ENCODE results near the gene RCL1.
A peak's percentile ranks its signal among the peaks of the same experiment; 100 is the strongest.
"Not testable (repeated sequence)": the region's sequence is repeated elsewhere in the genome, so short reads cannot be mapped to it uniquely, and the experiment has no call there.

The RCL1 gene, protein sequence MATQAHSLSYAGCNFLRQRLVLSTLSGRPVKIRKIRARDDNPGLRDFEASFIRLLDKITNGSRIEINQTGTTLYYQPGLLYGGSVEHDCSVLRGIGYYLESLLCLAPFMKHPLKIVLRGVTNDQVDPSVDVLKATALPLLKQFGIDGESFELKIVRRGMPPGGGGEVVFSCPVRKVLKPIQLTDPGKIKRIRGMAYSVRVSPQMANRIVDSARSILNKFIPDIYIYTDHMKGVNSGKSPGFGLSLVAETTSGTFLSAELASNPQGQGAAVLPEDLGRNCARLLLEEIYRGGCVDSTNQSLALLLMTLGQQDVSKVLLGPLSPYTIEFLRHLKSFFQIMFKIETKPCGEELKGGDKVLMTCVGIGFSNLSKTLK

DNA sequence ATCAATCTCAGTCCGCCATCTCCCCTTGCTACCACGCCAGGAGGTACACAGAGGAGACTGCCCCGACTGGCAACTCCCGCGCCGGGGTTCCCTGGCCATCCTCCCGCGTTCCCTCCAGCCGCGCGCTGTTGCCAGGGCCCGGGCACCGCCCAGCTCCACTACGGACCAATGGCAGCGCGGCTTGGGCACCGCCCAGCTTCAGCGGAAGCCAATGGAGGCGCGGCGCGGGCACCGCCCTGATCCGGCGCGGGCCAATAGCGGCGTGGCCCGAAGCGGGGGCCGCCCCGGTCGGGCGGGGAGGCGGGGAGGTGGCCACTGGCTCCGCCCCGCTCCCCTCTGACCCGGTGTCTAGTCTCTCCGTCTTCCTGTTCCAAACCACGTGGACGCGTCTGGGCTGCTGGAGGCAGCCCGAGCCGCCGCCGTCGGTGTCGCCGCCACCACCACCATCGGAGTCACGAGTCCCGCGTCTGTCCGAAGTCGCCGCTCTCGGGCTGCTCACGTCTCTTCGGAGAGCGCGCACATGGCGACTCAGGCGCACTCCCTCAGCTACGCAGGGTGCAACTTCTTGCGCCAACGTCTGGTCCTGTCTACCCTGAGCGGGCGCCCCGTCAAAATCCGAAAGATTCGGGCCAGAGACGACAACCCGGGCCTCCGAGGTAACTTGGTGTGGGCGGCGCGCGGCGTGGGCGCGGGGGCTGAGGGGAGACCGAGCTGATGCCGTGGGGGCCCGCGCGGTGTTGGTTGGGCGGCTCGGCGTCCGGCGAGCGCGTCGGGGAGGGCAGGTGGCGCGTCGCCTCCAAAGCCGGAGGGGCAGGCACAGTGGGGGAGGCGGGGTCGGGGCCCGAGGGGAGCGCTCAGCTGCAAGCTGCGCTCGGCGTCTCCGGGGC lies at the start of gene RCL1:
Gene RCL1, plus strand, starts transcription at position 373 of the 887 bp plus-strand sequence. Its CDS starts 148 bp downstream, at position 521.
- peak; percentile 93 for DNase-seq

DNA sequence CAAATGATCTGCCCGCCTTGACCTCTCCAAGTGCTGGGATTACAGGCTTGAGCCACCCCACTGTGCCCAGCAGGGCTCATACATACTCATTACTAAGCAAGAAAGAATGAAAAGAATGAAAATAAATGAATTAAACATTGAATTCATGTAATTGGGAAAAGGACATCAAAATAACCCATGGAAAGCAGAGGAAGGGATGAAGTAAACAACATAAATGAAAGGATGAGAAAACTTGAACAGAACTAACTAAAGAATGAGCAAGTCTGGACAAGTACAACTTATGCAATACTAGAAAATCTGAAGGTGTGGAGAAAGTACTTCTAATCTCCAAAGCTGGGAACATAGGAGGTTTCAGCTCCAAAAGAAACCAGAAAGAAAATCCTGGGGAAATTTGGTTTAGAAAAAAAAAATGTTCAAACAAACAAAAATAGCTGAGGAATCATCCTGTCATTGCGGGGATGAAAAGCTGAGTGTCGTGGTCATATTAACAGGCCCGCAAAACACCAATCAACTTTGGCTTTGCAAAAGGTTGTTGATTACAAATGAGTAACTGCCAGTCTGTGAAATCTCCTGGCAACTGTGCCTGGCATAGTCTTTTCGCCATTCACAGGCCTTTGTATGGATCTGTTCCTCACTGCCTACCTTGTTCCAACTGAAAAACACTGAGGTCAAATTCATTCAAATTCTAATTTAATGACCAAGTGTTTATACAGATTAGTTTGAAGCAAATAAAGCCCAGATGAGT lies 49.4 kb upstream of the RCL1 start:
- no peak for DNase-seq

DNA sequence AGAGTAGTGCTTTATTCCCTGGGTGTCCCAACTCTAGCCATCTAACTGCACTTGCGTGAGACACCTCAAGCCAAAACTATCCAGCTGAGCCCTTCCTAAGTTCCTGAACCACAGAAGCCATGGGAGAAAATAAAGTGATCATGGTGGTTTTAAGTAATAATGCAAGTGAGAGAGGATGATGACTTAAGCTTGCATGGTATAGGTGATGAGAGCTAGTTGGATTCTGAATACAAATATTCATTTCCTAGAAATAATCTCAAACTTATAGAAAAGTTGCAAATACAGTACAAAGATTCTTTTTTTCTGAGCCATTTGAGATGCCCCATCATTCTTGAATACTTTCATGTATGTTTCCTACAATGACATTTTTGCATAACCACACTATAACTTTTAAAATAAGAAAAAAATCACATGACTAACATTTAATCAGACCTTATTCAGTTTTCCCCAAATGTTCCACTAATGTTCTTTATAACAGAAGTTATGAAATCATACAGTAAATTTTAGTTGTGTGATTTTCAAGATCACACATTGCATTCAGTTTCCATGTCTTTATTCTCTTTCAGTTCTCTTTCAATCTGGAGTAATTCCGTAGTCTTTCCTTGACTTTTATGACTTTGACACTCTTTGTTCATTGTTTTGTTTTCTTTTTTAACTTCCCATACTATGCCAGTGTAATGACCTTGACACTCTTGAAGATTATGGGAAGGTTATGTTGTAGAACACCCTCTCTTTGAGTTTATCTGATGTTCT lies 46.3 kb upstream of the RCL1 start:
- no peak for DNase-seq

DNA sequence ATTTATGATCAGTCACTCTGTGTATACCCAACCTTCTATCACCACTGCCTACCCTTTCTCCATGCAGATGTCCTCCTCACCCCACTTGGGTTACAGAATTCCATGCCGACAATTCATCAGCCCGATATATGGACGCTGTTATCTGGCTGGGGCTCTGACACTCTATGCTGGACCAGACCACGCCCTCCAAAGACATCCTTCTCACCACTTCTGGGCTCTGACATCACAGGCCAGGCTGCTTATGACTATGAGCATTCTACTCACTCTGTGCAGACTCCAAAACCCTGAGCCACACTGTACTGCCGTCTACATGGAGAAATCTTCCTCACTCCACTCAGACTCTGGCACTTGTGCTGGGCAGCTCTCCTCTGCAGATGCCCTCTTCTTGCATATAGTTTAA lies 44.1 kb upstream of the RCL1 start:
- DNase-seq: no peak

DNA sequence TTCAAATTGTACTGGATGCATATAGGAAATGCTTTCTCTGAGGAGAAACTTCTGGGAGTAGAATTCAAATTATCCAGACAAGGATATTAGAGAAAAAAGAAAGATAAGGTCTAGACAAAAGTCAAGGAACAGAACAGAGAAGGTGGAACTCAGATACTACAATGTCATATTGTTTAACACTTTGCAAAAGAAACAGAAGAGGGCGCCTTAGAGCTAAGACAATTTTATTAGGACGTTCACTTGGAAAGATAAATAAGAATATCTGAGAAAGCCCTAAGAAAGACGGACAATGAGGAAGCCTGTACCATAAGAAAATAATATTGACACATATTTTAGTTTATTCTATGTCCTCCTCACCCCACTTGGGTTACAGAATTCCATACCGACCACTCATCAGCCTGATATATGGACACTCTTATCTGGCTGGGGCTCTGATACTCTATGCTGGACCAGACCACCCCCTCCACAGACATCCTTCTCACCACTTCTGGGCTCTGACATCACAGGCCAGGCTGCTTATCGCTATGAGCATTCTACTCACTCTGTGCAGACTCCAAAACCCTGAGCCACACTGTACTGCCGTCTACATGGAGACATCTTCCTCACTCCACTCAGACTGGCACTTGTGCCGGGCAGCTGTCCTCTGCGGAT lies 42.6 kb upstream of the RCL1 start:
- DNase-seq: peak; percentile 39

DNA sequence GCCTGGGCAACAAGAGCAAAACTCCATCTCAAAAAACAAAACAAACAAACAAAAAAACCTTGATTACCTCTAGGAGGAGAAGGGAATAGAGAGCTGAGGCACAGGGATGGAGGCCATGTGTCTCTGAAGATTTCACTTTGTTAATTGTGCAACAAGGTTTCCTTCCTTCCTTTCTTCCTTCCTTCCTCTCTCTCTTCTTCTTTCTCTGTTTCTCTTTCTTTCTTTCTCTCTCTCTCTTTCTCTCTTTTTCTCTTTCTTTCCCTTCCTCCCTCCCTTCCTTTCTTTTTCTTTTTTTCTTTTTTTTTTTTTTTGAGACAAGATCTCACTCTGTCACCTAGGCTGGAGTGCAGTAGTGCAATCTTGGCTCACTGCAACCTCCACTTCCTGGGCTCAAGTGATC lies 38.2 kb upstream of the RCL1 start:
- DNase-seq: not testable (repeated sequence)

DNA sequence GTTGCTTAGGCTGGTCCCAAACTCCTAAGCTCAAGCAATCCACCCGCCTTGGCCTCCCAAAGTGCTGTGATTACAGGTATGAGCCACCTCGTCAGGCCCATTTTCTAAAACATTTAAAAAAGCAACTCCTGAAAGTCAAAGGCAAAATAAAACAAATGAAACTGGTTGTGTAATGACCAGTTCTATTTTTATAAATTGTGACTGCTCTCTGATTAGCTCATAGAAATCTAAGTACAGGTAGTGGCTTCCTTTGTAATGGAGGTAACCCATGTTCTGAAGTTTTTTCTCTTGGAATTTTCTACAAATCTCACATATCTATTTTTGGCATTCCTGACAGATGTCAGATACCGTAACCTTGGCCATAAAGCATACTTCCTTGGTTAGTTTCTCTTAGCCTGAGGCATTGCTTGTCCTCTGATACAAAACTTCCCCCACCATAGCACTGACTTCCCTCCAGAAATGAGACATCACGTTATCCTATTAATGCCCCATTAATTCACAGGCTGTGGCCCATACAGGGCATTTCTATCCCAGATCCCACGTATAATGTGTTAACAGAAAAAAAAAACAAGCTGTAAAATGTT lies 37.6 kb upstream of the RCL1 start:
- DNase-seq: no peak

DNA sequence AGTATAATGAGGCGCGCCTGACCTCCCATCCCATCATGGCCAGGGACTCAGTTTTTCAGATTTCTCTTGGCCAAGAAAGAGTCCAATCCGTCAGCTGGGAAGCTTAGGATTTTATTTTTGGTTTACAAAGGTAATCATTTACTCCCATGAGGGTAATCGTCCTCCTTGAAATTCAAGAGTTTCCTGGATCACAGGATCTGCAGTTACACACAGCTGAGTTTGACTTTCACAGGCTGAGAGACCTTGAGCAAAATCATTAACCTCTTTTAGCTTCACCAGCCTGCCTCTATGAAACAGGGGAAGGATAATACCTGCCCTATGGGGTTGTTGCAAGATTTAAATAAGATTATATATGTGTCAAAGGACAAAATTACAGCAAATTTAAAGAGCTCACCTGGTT lies 36.3 kb upstream of the RCL1 start:
- no peak for DNase-seq

DNA sequence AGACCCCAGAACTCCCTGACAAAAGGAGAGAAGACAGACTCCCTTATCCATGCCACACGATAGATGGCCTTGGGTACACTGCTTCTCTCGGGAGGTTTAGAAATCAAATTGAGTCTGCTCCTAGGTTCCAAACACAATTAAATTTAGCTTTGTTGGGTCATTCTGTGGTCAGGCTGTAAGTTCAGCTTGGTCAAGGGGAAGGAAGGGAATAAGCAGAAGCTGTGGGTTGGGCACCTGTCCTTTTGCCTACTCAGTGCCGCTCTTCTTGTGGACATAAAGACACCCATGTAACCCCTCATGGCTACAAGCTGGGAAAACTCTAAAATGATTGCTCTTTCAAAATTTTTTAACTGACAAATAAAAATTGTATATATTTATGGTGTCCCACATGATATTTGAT lies 32.6 kb upstream of the RCL1 start:
- DNase-seq: no peak

DNA sequence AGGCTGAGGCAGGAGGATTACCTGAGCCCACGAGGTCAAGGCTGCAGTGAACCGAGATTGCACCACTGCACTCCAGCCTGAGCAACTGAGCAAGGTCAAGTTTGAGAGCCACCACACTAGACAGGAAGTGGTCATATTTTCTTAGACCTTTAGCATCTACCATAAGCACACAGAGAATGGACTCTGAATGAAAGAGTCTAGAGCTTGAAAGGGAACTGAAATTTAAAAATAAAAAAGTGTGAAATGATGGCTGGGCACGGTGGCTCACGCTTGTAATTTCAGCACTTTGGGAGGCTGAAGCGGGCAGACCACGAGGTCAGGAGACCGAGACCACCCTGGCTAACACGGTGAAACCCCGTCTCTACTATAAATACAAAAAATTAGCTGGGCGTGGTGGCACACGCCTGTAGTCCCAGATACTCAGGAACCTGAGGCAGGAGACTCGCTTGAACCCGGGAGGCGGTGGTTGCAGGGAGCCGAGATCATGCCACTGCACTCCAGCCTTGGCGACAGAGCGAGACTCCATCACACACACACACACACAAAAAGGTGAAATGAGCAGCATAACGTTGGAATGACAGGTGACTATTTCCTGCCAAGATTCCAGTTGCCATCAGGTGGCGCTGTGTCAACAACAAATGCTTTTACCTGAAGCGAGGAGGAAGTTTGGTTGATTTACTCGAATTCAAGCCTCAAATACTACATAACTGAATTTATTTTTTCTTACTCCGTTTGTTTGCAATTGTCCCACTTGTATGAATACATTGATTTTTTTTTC lies 30.4 kb upstream of the RCL1 start:
- peak; percentile 69 for DNase-seq

DNA sequence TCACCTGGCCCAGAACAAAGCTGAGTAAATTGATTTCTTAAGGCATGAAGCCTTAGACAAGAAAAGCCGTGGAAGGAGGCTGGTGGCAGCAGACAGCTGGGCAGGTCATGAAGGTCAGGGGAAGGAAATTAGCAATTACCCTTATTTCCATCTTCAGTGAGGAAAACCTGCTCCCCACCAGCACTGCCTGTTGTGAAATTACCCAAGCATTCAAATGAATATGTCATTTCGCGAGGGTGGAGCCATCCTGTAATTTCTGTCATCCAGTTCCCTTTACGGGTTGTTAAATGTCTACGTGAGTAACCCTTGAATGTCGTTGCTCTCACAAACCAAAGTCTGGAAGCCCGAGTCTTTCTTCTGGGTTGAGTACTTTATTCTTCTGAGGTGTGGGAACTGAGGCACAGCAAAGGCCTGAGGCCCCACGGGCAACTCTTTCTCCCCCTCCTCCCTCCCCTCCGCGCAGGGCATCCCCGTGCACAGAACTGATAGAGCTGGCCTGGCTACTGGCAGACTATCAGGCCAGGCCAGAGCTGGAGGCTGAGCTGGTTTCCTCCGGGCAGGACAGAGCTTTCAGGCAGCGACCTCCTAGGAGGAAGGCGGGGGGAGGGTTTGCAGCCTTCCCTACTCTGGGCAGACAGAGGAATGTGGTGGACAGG lies 29.7 kb upstream of the RCL1 start:
- DNase-seq: no peak

DNA sequence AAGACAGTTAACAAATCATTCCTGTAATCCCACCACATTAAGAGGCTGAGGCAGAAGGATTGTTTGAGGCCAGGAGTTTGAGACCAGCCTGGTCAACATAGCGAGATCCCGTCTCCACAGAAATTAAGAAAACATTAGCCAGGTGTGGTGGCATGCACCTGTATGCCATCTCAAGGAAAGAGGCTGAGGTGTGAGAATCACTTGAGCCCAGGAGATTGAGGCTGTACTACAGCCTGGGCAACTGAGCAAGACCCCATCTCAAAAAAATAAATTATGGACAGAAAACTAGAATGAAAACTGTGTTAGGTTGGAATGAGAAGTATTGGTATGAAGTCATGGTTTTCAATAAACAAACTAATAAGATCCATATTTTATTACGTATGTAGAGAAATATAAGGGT lies 28.7 kb upstream of the RCL1 start:
- DNase-seq: no peak

DNA sequence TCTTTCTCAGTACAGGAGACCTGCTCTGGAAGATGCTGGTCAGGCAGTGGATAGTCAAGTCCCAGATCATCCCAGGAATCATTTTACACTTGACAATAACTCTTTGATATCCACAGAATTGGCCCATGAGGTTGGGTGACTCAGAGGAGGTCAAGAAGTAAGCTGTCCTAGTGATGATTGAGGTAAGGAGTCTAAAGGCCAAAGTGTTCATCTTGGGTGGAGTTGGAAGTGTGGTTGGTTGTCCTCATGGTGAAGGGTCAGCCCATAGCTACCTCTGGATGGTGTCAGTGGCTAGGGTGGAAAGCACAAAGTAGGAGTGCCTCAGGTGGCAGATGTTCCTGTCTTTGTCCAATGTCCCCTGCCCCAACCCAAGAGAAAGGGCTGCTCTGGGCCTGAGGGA lies 24.1 kb upstream of the RCL1 start:
- no peak for DNase-seq

DNA sequence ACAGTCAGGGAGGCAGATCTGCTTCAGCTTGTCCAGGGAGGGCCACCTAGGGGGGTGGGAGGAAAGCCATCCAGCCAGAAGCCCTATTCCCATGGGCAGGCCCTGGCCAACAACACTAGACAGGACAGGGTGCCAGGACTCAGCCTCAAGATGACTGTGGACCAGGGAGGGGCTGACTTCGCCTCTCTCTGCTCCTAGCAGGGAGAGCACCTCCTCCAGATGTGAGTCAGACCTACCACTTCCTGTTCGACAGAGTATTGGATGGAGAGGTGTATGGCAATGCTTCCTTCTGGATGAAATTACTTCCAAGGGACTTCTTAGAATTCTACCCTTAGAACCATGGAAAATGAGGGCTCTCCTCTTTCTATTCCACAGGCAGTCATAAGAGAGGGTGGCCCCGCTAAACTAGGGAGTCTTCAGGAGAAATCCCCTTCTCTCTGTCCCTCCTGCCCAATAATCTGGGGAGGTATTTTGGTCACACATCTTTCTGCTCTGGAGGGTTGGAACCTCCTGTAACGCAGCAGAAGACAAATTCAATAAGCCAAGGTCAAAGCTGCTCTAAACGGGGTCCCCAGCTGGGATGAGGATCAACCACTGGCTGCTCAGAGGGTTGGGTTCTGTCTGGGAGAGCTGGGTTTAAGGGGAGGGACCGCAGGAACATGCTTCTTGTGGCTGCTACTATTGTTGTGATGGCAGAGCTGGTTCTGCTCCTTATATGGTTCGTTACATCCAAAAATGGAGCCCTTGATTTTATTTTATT lies 23.2 kb upstream of the RCL1 start:
- DNase-seq: no peak

DNA sequence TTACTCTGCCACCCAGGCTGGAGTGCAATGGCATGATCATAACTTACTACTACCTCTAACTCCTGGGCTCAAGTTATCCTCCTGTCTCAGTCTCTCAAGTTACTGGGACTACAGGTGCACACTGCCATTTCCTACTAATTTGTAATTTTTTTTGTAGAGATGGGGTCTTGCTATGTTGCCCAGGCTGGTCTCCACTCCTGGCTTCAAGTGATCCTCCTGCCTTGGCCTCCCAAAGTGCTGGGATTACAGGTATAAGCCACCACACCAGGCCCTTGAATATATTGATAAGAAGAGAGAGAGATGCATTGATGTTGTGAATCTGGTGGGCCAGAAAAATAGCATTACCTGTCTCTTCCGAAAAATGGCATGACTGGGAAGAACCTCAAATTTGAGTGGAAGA lies 21.0 kb upstream of the RCL1 start:
- DNase-seq: no peak

DNA sequence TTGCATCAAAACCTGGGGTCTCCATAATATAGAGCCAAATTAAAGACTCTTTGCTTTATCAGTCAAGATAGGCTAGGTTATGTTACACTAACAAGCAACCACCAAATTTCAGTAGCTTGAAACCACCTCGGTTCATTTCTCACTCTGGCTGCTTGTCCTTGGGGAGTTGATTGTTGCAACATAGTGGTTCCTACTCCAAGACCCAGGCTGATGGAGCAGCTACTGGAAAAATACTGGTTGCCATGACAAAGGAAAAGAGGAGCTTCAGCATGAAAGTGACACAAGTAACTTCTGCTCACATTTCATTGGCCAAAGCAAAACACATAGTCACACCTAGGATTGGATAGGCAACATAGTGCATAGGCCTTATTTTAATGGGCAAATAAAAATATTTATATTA lies 18.5 kb upstream of the RCL1 start:
- no peak for DNase-seq

DNA sequence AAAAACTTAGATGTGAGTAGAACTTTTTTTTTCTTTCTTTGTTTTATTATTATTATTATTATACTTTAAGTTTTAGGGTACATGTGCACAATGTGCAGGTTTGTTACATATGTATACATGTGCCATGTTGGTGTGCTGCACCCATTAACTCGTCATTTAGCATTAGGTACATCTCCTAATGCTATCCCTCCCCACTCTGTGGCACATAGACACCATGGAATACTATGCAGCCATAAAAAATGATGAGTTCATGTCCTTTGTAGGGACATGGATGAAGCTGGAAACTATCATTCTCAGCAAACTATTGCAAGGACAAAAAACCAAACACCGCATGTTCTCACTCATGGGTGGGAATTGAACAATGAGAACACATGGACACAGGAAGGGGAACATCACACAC lies 17.8 kb upstream of the RCL1 start:
- not testable (repeated sequence) for DNase-seq

DNA sequence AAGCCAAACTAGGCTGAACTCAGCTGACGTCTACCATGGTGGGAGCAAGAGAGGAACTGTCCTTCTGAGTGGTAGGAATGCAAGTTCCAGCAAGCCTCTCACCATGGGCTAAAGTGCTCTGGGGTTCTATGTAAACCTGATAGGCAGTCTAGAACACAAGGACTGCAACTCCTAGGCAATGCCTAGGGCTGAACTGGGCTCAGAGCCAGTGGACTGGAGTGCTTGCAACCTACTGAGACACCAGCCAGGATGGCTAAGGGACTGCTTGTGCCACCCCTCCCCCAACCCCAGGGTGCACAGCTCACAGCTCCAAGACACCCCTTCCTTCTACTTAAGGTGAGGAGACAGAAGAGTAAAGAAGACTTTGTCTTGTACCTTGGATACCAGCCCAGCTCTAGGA lies 12.1 kb upstream of the RCL1 start:
- no peak for DNase-seq

DNA sequence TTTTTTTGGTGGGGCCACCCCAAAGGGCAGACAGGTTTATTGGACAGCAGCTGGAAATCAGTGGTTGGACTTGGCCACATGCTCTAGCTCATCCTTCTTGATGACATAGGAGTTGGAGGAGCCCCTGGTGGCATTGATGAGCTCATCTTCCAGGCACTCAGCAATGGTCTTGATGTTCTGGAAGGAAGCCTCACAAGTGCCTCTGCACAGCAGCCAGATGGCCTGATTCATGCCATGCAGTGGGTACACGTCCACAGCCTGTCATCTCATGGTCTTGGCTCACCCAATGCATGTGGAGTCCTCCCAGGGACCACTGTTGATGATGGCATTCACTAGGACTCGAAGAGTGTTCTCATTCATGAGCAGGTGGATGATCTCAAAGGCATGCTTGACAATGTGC lies 11.3 kb upstream of the RCL1 start:
- DNase-seq: no peak

DNA sequence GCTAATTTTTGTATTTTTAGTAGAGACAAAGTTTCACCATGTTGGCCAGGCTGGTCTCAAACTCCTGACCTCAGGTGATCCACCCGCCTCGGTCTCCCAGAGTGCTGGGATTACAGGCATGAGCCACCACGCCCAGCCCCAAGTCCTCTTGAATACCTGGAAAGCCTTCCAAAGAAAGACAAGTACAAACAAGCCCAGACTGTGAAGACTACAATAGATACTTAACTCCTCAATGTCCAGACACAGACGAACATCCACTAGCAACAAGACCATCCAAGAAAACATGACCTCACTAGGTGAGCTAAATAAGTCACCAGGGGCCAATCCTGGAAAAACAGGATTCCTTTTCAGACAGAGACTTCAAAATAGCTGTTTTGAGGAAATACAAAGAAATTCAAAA lies 9.6 kb upstream of the RCL1 start:
- DNase-seq: not testable (repeated sequence)
